Middle frontal gyrus (tissue), 1 donor: ENCODE measurements around the gene THSD4.

ENCODE experiments used
- DNase-seq: peaks from one replicate; pipeline ENCODE4 v3.0.0-alpha.2; 2015; ENCODE audit warnings: low spot score; ENCODE audit errors: extremely low spot score

THSD4 gene

DNA sequence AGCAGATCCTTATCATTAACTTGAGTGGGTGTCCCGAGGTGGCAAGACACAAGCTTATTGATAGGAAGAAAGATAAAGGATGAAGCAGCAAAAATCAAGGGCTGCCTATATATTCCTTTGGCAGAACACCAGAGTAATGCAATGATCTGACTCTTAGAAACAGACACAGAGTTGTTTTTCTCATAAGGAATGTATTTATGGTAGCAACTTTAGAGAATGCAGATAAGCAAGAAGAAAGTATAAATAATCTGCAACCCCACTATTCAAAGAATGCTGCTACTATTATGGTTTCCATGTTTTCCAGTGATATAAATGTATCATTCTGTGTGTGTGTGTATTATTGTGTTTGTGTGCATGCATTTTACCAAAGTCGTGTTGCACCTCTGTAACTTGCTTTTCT is 208.3 kb downstream of the THSD4 start:
- no peak for DNase-seq

DNA sequence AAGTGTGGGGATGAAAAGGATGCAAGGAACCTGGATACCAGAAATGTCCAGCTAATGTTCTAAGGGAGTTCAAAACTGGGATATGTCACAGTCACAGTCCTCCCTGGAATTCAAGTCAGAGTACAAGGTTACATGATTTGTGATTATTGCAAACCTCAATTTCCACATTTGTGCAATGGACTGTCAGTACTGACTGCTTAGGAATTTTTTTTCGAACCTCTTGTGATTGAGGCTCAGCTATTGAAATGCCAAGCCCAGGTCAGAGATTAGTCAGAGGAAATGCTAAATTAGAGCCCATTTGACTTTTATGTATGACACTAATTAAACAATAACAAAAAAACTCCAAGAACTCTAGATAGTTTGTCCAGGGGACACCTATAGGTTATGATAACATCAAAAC is 210.2 kb downstream of the THSD4 start:
- DNase-seq, result no peak

DNA sequence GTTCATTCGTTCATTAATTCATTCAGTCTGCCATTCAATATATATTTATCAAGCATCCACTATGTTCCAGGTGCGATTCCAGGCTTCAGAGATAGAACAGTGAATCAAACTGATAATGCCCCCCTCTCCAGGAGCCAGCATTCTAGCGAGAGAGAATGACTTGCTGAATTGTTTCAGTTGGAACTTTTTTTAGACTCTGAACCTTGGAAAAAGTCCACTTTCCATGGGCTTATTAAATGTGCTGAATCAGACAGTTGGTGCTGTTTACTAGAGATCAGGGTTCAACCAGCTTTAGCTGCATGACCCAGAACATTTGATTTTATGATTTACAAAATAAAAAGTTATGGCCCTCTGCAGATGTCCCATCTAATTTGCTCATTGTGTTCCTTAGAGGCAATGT is 213.2 kb downstream of the THSD4 start:
- no peak for DNase-seq

DNA sequence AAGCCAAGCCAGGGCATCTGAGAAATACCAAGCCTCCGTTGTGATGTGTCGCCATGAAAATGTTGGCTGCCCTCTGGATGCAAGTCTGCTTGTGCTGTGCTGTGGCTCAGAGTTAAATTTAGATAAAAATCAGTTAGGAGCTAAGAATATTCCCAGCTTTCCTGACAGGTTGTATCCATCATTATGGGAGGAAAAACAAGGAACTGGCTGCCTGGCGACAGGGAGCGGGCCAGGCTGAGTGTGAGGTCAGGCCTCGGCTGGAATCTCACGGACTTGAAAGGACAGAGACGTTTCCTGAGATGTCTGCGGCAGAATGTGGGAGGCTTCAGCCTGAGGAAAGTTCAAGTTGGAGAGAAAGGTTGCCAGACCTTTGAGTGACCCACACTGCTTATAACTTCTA is 213.8 kb downstream of the THSD4 start:
- DNase-seq, result no peak

DNA sequence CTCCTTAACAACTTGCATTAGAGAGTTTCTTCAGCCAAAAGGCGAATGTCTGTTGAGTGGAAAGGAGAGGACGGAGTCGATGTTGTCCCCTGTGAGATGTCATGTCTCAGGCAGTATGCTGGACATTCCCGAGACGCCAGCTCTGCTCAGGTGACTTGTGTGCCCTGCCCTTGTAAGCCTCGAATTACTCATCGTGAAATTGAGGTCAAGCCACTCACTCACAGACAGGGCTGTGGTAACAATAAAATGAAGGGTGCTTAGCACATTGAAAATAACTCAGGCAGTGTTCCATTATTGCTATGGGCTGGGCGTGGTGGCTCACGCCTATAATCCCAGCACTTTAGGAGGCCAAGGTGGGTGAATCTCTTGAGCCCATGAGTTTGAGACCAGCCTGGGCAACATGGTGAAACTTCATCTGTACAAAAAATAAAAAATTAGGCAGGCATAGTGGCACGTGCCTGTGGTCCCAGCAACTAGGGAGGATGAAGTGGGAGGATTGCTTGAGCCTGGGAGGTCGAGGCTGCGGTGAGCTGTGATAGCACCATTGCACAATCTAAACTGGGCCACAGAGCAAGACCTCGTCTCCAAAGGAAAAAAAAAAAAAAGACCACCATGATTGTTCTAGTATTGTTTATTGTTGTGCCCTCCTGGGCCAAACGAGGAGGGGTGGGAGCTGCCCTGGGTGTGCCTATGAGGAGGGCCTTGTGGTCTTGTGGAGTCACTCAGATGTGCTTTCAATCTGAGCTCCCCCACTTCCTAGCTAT is 214.4 kb downstream of the THSD4 start:
- DNase-seq, result no peak

DNA sequence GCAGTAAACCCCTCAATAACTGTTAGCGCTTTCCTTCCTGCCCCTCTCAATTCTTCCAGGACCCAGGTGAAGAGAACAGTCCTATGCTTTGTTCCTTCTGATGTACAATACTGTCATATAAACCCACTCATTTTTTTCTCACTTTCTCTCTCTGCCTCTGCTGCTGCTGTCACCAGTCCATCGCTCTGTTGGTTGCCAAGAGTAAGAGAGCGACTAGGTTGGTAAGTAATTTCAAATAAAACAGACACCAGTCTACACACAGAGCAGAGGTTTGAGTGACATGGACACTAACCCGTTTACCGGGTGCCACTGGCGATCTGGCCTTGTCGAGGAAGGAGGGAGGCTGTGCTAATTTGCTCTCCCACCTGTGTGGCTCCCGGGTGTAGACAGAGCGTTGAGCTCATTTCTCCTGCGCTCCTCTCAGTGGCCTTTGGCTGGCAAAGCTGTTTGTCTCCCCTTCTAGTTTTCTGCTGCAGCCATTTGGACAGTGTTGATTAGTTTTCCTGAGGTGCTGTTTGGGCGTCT is 215.4 kb downstream of the THSD4 start:
- no peak for DNase-seq

DNA sequence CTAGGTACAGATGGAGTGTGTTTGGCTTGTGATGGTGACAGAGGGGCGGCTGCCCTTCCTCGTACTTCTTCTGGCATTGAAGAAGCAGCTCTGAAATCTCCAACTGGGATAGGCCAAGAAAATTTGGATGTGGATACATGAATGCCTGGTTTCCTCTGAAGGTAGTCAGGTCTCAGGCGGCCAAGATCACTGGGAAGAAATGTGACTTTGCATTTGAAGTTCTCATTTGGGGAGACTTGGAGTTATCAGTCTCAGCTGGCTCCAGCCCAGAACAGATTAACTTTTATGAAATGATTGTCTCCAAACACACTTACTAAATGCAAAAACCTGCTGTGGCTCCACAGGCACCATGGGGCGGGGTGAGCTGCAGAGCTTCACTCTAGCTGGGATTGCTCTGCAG is 215.9 kb downstream of the THSD4 start:
- no peak for DNase-seq

DNA sequence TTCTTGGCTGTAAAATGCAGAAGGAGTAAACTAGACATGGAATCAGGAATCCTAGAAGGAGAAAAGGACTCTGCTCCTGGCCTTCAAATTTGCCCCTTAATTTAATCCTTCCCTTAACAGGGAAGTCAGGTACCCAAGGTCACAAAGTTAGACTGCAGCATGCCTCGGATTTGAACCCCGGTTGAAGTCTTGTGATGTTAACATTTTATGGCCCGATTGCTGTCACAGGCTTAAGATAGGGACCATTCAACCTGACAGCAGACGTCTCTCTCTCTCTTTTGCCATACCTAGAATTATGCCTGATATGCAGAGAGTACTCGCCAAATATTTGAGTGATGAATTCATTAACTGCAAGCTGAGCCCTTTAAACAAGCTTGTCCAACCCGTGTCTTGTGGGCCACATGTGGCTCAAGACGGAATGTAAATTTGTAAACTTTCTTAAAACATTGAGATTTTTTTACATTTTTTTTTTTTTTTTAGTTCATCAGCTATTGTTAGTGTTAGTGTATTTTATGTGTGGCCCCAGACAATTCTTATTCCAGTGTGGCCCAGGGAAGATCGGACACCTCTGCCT is 217.2 kb downstream of the THSD4 start:
- no peak for DNase-seq

DNA sequence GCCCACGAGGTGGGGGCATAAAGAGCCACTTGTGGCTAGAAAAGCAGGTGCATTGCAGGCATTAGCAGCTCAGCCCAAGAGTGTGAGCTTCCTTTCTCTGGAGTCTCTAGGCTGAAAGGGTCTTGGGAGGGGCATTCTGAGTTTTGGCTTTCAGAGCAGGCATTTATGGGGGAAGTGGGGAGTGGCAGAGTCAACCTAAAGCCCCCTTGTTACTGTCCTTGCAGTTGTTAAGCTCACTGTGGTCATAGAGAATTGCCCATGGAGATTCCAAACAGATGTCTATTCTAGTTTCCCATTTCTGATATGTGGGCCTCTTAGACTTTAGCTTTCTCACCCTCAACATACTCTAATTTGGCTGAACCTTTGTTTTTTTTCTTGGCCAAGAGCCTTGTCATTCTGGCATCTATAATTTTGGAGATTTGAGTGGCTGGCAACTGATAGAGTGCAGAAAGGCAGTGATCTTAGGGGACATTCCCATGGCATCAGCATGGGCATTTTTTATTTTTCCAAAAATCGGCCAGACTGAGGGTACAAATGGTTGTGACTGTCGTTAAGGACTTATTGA is 217.9 kb downstream of the THSD4 start:
- no peak for DNase-seq

DNA sequence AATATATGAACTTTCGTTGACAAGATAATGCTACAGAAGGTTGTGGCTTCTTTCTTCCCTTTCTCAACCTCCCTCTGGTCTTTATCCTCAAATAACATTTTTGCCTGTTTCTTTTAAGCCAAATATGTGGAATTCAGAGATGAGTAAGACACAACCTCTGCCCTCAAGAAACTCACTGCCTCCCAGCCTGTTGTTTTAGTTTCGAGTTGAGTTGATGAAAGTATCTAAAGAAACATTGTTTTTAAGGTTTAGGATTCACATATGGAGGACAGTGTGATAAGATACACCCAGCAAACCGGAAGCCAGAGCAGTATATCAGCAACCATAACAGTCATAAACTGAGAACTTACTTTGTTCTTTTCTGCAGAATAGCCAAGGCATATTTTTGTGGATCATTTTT is 218.6 kb downstream of the THSD4 start:
- DNase-seq, result no peak

DNA sequence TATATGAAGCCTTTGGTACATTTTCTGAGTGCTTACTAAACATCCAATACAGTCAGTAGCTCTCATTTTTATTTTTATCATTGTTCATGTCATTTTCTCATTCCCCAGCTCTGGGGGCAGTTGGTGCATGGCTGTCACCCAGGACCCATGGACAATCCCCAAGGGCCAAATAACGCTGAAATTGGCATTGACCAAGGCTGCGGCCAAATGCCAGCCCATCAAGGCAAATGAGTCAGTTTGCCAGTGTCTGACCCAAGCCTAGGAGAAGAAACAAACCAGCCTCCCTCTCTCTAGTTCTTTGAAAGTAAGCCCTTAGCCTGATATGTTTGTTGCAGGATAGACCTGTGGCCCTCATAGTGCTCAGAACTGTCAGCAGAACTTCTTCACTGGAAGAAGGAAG is 219.2 kb downstream of the THSD4 start:
- no peak for DNase-seq

DNA sequence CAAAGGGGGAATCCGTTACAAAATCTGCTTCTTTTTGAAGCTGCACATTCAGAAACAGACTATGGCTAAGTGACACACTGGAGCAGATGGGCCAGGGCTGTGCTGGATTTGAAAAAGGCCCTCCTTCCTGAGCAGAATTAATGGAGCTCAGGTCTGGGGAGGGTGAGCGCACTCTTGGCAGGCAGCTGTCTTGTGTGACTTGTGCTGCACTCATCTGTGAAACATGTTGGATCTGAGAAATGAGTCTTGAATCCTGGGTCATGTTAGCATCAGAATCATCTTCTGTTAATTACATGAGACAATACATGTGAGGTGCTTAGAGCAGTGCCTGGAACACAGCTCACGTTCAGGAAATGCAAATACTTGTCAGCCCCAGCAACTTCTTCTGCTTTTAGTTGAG is 219.6 kb downstream of the THSD4 start:
- no peak for DNase-seq

DNA sequence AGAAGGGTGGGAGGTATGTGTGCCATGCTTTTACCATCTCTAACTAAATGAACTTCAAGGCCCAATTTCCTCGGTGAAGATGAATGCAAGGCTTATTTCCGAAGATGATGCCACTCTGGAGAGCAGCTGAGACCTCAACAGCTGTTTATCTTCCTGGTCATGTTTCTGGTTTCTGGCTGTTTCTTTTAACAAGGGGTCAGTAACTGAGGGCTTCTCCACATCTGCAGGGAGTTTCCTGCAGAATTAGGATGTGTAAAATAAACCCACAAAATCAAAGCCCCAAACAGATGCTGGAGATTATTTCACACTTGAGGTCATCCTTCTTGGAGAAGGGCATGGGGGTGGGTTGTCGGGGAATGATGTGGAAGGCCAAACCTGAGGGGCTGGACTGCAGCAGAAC is 220.3 kb downstream of the THSD4 start:
- DNase-seq, result no peak

DNA sequence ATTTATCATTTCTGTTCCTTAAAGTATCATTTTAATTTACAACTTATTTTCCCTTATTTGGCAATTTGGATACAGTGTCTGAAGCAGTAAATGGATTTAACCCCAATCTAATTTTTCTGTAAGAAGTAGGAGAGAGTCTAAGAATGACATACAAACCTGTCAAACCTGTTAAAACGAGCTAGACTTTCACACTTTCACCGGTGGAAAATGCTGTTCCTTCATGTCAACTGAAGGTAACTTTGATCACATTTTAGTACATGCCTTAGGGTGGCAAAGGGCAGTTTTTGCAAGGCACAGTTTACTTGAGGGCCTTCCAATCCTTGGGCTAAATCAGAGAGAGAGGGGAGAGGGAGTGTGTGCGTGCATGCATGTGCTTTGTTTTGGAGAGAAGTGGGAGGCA is 221.4 kb downstream of the THSD4 start:
- no peak for DNase-seq

DNA sequence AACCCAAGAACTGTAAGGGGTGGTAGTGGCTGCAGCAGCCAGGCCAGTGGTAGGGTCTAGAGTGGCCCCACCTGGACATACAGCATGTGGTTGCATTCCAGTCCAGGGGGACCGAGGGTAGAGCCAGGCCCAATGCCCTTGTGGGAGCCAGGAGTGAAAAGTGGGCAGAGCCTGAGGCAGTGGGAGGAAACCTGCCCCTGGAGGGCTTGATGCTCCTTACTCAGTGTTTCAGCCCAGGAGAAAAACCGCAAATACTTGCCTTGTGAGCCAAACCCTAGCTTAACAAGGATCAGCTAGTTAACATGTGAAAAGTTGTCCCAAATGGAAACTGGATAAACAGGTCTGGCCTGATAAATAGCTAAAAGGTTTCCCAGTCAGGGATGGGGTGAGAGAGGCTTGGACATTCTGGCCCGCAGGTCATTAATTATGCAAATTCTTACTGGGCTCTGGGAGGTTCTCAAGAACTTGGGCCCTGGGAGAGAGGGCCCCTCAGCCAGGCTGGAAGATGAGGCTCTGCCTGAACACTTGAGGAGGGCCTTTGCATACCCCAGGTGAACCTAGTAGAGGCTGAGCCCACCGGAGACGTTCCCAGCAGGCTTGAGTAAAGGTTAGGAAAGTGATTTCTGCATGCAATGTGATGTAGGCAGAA is 222.1 kb downstream of the THSD4 start:
- no peak for DNase-seq

DNA sequence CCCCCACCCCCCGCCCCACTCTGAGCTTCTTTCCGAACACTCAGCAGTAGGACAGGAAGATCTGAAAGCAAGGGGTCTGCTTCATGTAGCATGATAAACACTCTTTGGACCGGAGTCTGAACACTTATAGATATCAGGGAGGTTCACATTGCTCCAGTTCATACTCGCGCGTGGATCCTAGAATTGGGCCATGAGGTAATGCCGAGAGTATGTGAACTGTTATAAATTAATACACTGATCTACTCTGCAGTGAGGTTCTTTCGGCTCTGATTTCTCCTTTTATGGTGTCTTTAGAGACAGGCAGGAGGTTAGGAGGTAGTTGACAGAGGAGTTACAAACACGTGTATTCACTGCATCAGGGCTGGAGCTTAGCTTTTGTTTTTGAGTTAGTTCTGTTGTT is 223.0 kb downstream of the THSD4 start:
- DNase-seq, result no peak

DNA sequence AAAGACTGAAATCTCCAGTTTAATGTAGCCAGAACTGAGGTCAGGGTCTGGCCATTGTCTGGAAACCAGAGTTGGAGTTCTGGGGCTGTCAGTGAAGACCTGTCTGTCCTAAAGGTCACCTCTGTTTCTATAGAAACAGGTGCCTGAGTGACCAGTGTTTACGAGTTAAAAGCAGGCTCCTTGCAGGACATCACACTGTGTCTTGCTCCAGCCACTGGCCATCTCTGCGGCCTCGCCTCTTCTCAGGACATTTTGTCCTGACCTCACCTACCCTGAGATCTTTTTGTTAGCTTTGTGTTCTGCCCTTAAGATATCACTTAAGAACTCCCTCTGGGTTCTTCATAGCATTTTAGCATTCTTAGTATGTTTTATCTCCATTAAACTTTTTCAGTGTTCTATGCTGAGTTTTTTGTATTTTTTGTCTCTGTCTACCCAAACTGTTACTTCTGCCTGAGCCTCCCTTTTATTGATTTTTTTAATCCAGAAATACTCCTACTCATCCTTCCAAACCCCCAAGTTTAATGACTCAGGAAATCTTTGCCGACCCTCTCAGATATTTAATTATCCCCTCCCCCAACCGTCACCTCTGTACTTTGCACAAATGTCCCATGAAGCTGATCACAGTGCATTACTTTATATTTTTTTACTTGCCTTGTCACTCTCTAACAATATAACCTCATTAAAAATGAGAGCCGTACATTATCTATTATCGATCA is 223.7 kb downstream of the THSD4 start:
- DNase-seq, result no peak

DNA sequence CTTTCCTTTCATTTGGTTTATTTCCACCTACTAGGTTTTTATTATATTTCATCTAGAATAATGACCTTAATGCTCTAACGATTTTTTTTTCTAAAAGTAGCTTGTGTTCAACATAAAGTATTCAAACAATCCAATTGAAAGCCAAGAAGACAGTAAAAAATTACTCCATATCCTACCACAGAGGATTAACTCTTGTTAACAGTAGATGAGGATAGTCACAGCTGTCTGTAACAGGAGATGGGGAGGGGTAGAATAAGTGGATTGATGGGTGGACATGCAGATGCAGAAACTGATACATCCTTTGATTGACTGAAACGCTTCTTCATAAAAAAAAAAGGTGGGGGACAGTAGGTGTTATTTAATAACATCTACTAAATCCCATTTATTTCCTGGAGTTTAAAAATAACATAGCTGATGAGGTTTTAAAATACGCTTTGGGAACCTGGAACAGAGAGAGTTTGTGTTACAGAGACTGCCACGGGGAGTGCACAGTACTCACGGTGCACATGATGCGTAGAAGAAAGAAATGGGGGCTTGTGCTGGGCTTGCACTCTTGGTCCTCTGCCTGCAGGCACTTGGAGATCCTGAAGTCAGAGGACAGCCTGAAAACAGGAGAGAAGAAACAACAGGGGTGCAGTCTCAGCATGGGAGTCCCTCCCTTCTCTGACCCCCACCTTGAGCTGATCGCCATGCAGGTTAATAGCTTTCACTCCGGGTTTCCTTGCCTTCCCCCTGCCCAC is 226.7 kb downstream of the THSD4 start:
- no peak for DNase-seq

DNA sequence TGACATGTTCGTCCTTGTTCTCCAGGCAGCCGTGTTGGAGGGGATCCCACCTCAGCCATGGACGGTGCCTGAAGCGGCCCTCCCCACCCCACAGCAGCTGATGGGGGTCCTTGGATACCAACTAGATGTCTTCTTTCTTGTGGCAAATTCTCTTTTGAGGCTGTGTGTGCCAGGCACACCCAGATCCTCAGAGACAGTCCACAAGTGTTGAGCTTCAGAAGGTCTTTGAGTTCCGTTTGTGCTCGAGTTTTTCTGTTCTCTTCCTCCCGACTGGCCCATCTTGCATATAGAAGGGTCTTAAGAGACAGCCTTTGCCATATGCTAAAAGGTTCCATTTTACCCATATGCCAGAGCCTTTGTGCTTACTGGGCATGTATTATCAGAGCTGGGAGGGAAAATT is 227.4 kb downstream of the THSD4 start:
- DNase-seq, result no peak

DNA sequence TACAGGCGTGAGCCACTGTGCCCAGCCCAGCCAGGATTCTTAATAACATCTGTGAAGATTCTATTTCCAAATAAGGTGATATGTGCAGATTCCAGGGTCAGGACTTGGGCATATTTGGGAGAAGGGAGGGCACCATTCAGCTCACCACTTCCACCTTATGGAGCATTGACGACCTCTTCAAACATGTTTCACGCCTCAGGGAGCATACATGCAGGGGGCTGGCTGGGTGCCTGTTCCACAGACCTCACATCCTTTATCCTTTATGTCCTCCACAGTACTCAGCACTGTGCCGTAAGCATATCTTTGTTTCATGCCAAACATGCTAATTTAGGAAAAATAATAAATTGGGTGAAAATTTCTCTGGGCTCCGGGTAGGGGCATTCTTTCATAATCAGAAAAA is 229.0 kb downstream of the THSD4 start:
- DNase-seq, result no peak

DNA sequence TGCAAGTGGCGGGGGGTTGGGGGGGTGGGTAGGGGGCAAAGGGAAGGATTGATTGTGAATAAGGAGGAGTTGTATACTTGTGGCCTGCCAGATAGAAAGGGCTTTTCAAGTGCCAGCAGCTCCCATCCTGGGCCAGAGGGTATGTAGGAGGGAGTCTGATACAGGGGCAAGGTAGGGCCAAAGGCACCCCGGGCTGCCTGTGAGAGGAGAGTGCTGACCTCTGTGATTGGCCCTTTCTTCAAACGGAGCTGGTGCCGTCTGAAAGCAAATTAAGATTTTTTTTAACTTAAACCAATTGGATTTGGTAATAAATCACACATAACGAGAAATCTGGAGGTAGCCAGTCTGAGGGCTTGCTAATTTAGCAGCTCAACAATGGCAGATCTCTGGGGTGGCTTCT is 229.9 kb downstream of the THSD4 start:
- DNase-seq, result no peak
